BE2C (cell line): Measurements from ENCODE around the gene TNFSF10.

ENCODE experiments used
- DNase-seq: peaks from one replicate; pipeline ENCODE4 v3.0.0-alpha.2; 2020
- H3K27me3 ChIP-seq: fragments of 250-450 bp; sonication (Bioruptor Pico); 2 replicates; pipeline ENCODE4 v1.5.1; 2020; ENCODE audit warnings: mild to moderate bottlenecking
- H3K36me3 ChIP-seq: fragments of 250-450 bp; sonication (Bioruptor Pico); 2 replicates; pipeline ENCODE4 v1.5.1; 2020; ENCODE audit warnings: mild to moderate bottlenecking
- H3K4me1 ChIP-seq: fragments of 250-450 bp; sonication (Bioruptor Pico); 2 replicates; pipeline ENCODE4 v1.5.1; 2020
- H3K4me3 ChIP-seq: 2 replicates; pipeline ENCODE4 v1.5.1; 2011; ENCODE audit warnings: low read depth, low read length
- H3K9me3 ChIP-seq: fragments of 250-450 bp; sonication (Bioruptor Pico); 2 replicates; pipeline ENCODE4 v1.5.1; 2020
- CTCF ChIP-seq: IDR thresholded peaks from 2 replicates; pipeline ENCODE4 v1.5.1; 2012; ENCODE audit warnings: mild to moderate bottlenecking, low read depth, low read length

Gene TNFSF10

GRCh38 chr3:172537507-172538158 lies 14.4 kb upstream of the TNFSF10 start:
- no peak for TF ChIP-seq CTCF

GRCh38 chr3:172536993-172537419 lies 13.8 kb upstream of the TNFSF10 start:
- TF ChIP-seq CTCF: no peak
- no peaks in the 10 kb centered on the region for H3K4me1 ChIP-seq
- no peak for DNase-seq
- H3K4me3 ChIP-seq: no peak overlapping the region
- H3K9me3 ChIP-seq: no peaks in the 10 kb centered on the region
- no peaks in the 10 kb centered on the region for H3K36me3 ChIP-seq
- no peaks in the 10 kb centered on the region for H3K27me3 ChIP-seq

More at GRCh38 chr3:172537507-172538158, 14.4 kb upstream of the TNFSF10 start:
- DNase-seq: no peak
- H3K4me3 ChIP-seq: no peak overlapping the region
- H3K27me3 ChIP-seq: no peaks in the 10 kb centered on the region
- H3K9me3 ChIP-seq: no peaks in the 10 kb centered on the region
- no peaks in the 10 kb centered on the region for H3K36me3 ChIP-seq
- no peaks in the 10 kb centered on the region for H3K4me1 ChIP-seq

- DNase-seq: no peak
Measured at GRCh38 chr3:172536505-172536904, 13.3 kb upstream of the TNFSF10 start.

GRCh38 chr3:172530566-172530965 lies 7.3 kb upstream of the TNFSF10 start:
- Histone ChIP-seq H3K36me3 (no peaks in the 10 kb centered on the region), H3K4me3 (no peak overlapping the region), H3K27me3 (no peaks in the 10 kb centered on the region), H3K4me1 (no peaks in the 10 kb centered on the region), H3K9me3 (no peaks in the 10 kb centered on the region)
- TF ChIP-seq CTCF: no peak
- no peak for DNase-seq

More at GRCh38 chr3:172536505-172536904, 13.3 kb upstream of the TNFSF10 start:
- no peak for TF ChIP-seq CTCF
- H3K9me3 ChIP-seq: no peaks in the 10 kb centered on the region
- H3K36me3 ChIP-seq: no peaks in the 10 kb centered on the region
- H3K4me1 ChIP-seq: no peaks in the 10 kb centered on the region
- H3K4me3 ChIP-seq: no peak overlapping the region
- no peaks in the 10 kb centered on the region for H3K27me3 ChIP-seq

- Histone ChIP-seq H3K9me3 (no peaks in the 10 kb centered on the region), H3K36me3 (no peaks in the 10 kb centered on the region), H3K27me3 (no peaks in the 10 kb centered on the region), H3K4me1 (no peaks in the 10 kb centered on the region), H3K4me3 (no peak overlapping the region)
- TF ChIP-seq CTCF: no peak
- DNase-seq: no peak
Measured at GRCh38 chr3:172530101-172530561, 6.9 kb upstream of the TNFSF10 start.

- Histone ChIP-seq H3K9me3 (no peaks in the 10 kb centered on the region), H3K27me3 (no peaks in the 10 kb centered on the region), H3K4me3 (no peak overlapping the region), H3K4me1 (no peaks in the 10 kb centered on the region), H3K36me3 (no peaks in the 10 kb centered on the region)
- no peak for TF ChIP-seq CTCF
- no peak for DNase-seq
Measured at GRCh38 chr3:172528677-172529076, 5.4 kb upstream of the TNFSF10 start.
